H1 (cell line): Measurements from ENCODE around the gene PBX1. TPM values are rescaled to one million over a fixed set of nuclear protein-coding genes. Genes with fewer than 3 reads are reported as not detected.

Experiments used
- CTCF ChIA-PET: fragments of 300-600 bp; sonication (Branson Sonifier 250); formaldehyde crosslinking; loops from one replicate; lab custom pipeline; 2021; ENCODE audit not compliant: partially characterized antibody; lab: Charles Lee
- POLR2A ChIA-PET: fragments of 300-600 bp; sonication (Branson Sonifier 250); formaldehyde crosslinking; loops from one replicate; lab custom pipeline; 2021; ENCODE audit warnings: inconsistent platforms; ENCODE audit not compliant: partially characterized antibody; lab: Charles Lee
- DNase-seq, 2 experiments: peaks; one replicate each; pipeline versions ENCODE4 v3.0.0 to v3.0.0-alpha.2; 2010 to 2022; ENCODE audit warnings: low spot score in 2 of 2, low read depth in 1 of 2, mixed read lengths in 1 of 2
- FAIRE-seq: peaks from 2 replicates; lab custom pipeline; 2011; peaks lifted over from hg19 to GRCh38; lab: Jason Lieb, UNC
- H2AFZ ChIP-seq: 2 replicates; pipeline ENCODE4 v1.8.1; 2012; ENCODE audit warnings: low read length, inconsistent platforms
- H2AK5ac ChIP-seq: 2 replicates; pipeline ENCODE4 v1.6.1; 2013; ENCODE audit warnings: low read depth, low read length
- H2BK120ac ChIP-seq: replicated peaks from 2 replicates; pipeline ENCODE3; 2013; ENCODE audit warnings: low read depth, low read length, inconsistent platforms
- H2BK12ac ChIP-seq: 2 replicates; pipeline ENCODE4 v1.6.1; 2013; ENCODE audit warnings: low read depth, low read length
- H2BK15ac ChIP-seq: 2 replicates; pipeline ENCODE4 v1.6.1; 2013; ENCODE audit warnings: low read length
- H2BK20ac ChIP-seq: 2 replicates; pipeline ENCODE4 v1.6.1; 2013; ENCODE audit warnings: low read length
- H2BK5ac ChIP-seq: 2 replicates; pipeline ENCODE4 v1.6.1; 2013; ENCODE audit warnings: low read depth, low read length
- H3K14ac ChIP-seq: 2 replicates; pipeline ENCODE4 v1.6.1; 2013; ENCODE audit warnings: inconsistent platforms; ENCODE audit not compliant: insufficient read length
- H3K18ac ChIP-seq: 2 replicates; pipeline ENCODE4 v1.6.1; 2013; ENCODE audit warnings: low read length; ENCODE audit errors: extremely low read depth
- H3K23ac ChIP-seq: 2 replicates; pipeline ENCODE4 v1.6.1; 2013; ENCODE audit warnings: inconsistent platforms; ENCODE audit not compliant: insufficient read length
- H3K23me2 ChIP-seq: 2 replicates; pipeline ENCODE4 v1.6.1; 2013; ENCODE audit warnings: low read depth, low read length
- H3K27ac ChIP-seq: 2 replicates; pipeline ENCODE4 v1.6.1; 2011; ENCODE audit warnings: low read depth, low read length, inconsistent platforms
- H3K27me3 ChIP-seq, 4 experiments: replicated peaks in 1 of 4; 1 replicate in 1 of 4; 2 replicates in 3 of 4; pipeline versions ENCODE4 v1.6.1 to v1.8.1; 2011 to 2013; ENCODE audit warnings: low read length in 3 of 4, mild to moderate bottlenecking in 3 of 4, inconsistent platforms in 2 of 4, mixed read lengths in 2 of 4, moderate library complexity in 1 of 4; ENCODE audit not compliant: control insufficient read depth in 3 of 4, insufficient read depth in 3 of 4; ENCODE audit errors: extremely low read depth in 1 of 4
- H3K36me3 ChIP-seq, 4 experiments: 2 replicates each; pipeline versions ENCODE4 v1.6.1 to v1.8.1; 2011 to 2013; ENCODE audit warnings: mild to moderate bottlenecking in 4 of 4, low read length in 3 of 4, moderate library complexity in 2 of 4, control low read depth in 1 of 4, inconsistent platforms in 1 of 4; ENCODE audit not compliant: insufficient read depth in 4 of 4, control insufficient read depth in 2 of 4
- H3K4ac ChIP-seq: replicated peaks from 2 replicates; pipeline ENCODE3; 2013; ENCODE audit warnings: low read length, low read depth, mixed read lengths, inconsistent platforms; ENCODE audit not compliant: insufficient read length
- H3K4me1 ChIP-seq, 4 experiments: replicated peaks in 1 of 4; 1 replicate in 1 of 4; 2 replicates in 3 of 4; pipeline versions ENCODE4 v1.6.1 to v1.8.1; 2011 to 2013; ENCODE audit warnings: low read length in 3 of 4, inconsistent platforms in 2 of 4, mixed read lengths in 1 of 4; ENCODE audit not compliant: insufficient read depth in 4 of 4, control insufficient read depth in 3 of 4
- H3K4me2 ChIP-seq, 2 experiments: 2 replicates each; pipeline versions ENCODE4 v1.6.1 to v1.8.1; 2011 to 2013; ENCODE audit warnings: low read depth in 2 of 2, low read length in 2 of 2, control low read depth in 1 of 2, inconsistent platforms in 1 of 2, mild to moderate bottlenecking in 1 of 2; ENCODE audit not compliant: insufficient read depth in 1 of 2
- H3K4me3 ChIP-seq, 4 experiments: fragments of 200-600, 300-600 bp in 1 of 4; sonication (generic), shearing (Covaris generic), sonication (Bioruptor Twin) in 1 of 4; 2 replicates each; pipeline versions ENCODE4 v1.5.1 to v1.8.1; 2011 to 2016; ENCODE audit warnings: low read length in 4 of 4, low read depth in 3 of 4, control low read depth in 2 of 4, inconsistent platforms in 2 of 4, mild to moderate bottlenecking in 2 of 4, mixed read lengths in 1 of 4, moderate library complexity in 1 of 4; ENCODE audit not compliant: insufficient read depth in 2 of 4; ENCODE audit errors: extremely low read depth in 1 of 4
- H3K56ac ChIP-seq: replicated peaks from 2 replicates; pipeline ENCODE3; 2013; ENCODE audit warnings: low read depth, mild to moderate bottlenecking, mixed read lengths, low read length, inconsistent platforms; ENCODE audit not compliant: insufficient read length
- H3K79me1 ChIP-seq: 2 replicates; pipeline ENCODE4 v1.6.1; 2013; ENCODE audit warnings: low read depth, low read length, control low read depth
- H3K79me2 ChIP-seq, 2 experiments: 2 replicates each; pipeline versions ENCODE4 v1.6.1 to v1.8.1; 2012 to 2013; ENCODE audit warnings: low read length in 2 of 2, mild to moderate bottlenecking in 2 of 2, inconsistent platforms in 1 of 2; ENCODE audit not compliant: insufficient read depth in 2 of 2, control insufficient read depth in 1 of 2
- H3K9ac ChIP-seq, 4 experiments: replicated peaks in 1 of 4; 1 replicate in 1 of 4; 2 replicates in 3 of 4; pipeline versions ENCODE4 v1.6.1 to v1.8.1; 2011 to 2013; ENCODE audit warnings: low read depth in 3 of 4, low read length in 3 of 4, control low read depth in 2 of 4, mild to moderate bottlenecking in 2 of 4, moderate library complexity in 2 of 4, inconsistent platforms in 1 of 4; ENCODE audit errors: extremely low read depth in 1 of 4
- H3K9me3 ChIP-seq, 2 experiments: 2 replicates each; pipeline versions ENCODE4 v1.6.1 to v1.8.1; 2012 to 2013; ENCODE audit warnings: mild to moderate bottlenecking in 2 of 2, moderate library complexity in 2 of 2, control low read depth in 1 of 2, inconsistent platforms in 1 of 2, low read depth in 1 of 2, low read length in 1 of 2, mixed read lengths in 1 of 2; ENCODE audit not compliant: insufficient read depth in 2 of 2
- H4K20me1 ChIP-seq, 2 experiments: replicated peaks in 1 of 2; 2 replicates each; pipeline versions ENCODE3 to v1.8.1; 2011 to 2013; ENCODE audit warnings: inconsistent platforms in 2 of 2, low read length in 2 of 2, mild to moderate bottlenecking in 1 of 2; ENCODE audit not compliant: insufficient read depth in 2 of 2, control insufficient read depth in 1 of 2
- H4K5ac ChIP-seq: 2 replicates; pipeline ENCODE4 v1.6.1; 2013; ENCODE audit warnings: low read length, low read depth, mixed read lengths, inconsistent platforms; ENCODE audit not compliant: insufficient read length
- H4K8ac ChIP-seq: 2 replicates; pipeline ENCODE4 v1.8.0; 2013; ENCODE audit warnings: mild to moderate bottlenecking, moderate library complexity, low read length, inconsistent platforms; ENCODE audit not compliant: insufficient read depth; ENCODE audit errors: extremely low read depth
- H4K91ac ChIP-seq: replicated peaks from 2 replicates; pipeline ENCODE3; 2013; ENCODE audit warnings: low read length, mixed read lengths, inconsistent platforms; ENCODE audit not compliant: insufficient read length
- CTBP2 ChIP-seq: IDR thresholded peaks from 2 replicates; pipeline ENCODE4 v1.7.0; 2011; ENCODE audit warnings: borderline replicate concordance, mild to moderate bottlenecking, moderate library complexity, mixed read lengths, low read length; ENCODE audit not compliant: insufficient read depth, insufficient read length
- KDM4A ChIP-seq: IDR thresholded peaks from one replicate; pipeline ENCODE4 v1.7.1; 2012; ENCODE audit warnings: low read depth, mild to moderate bottlenecking, moderate library complexity, low read length, inconsistent platforms; ENCODE audit not compliant: severe bottlenecking
- TAF7 ChIP-seq: optimal IDR thresholded peaks from 2 replicates; pipeline ENCODE3; 2011; ENCODE audit warnings: low read depth, mild to moderate bottlenecking, inconsistent platforms, low read length, moderate library complexity, borderline replicate concordance
- WGBS, 2 experiments: shearing (Covaris generic) in 1 of 2; methylation state at CpG; one replicate each; pipeline versions ENCODE4 v1.1.6 to v1.1.7; 2013 to 2015; ENCODE audit warnings: low lambda C conversion rate in 2 of 2, mixed read lengths in 2 of 2, inconsistent platforms in 1 of 2, low coverage in 1 of 2, missing lambda C conversion rate in 1 of 2; ENCODE audit not compliant: insufficient replicate concordance in 2 of 2, insufficient coverage in 1 of 2, insufficient read length in 1 of 2; ENCODE audit errors: extremely low coverage in 1 of 2, missing lambda C conversion rate in 1 of 2; 5-methylcytosine and 5-hydroxymethylcytosine counted together
- polyA plus RNA-seq, 7 experiments: library from polyadenylated mRNA; depleted of rRNA in 3 of 7; stranded (reverse) in 5 of 7; unstranded in 2 of 7; fragments of >200 nt in 5 of 7; fragments of 200-250 nt in 2 of 7; gene quantifications; 1 replicate in 5 of 7; 2 replicates in 1 of 7; 4 replicates in 1 of 7; pipeline versions ENCODE4 v1.2.1 to v1.2.3, GENCODE V29; 2011 to 2013; ENCODE audit warnings: missing spikeins in 2 of 7, mixed read lengths in 2 of 7
- total RNA-seq: library from RNA; stranded (reverse); fragmentation: NEBNext Ultra II Directional; extraction: Animal tissue kit (Norgen Biotek cat#: 25700); gene quantifications from 2 replicates; pipeline ENCODE4 v1.2.1, GENCODE V29; 2021

Gene PBX1
- total and polyA plus RNA-seq, 2 of the 8 experiments (the other 6 are each of a cell fraction or from before 2014, with no cell fraction given): 87.4 to 124 TPM

DNA sequence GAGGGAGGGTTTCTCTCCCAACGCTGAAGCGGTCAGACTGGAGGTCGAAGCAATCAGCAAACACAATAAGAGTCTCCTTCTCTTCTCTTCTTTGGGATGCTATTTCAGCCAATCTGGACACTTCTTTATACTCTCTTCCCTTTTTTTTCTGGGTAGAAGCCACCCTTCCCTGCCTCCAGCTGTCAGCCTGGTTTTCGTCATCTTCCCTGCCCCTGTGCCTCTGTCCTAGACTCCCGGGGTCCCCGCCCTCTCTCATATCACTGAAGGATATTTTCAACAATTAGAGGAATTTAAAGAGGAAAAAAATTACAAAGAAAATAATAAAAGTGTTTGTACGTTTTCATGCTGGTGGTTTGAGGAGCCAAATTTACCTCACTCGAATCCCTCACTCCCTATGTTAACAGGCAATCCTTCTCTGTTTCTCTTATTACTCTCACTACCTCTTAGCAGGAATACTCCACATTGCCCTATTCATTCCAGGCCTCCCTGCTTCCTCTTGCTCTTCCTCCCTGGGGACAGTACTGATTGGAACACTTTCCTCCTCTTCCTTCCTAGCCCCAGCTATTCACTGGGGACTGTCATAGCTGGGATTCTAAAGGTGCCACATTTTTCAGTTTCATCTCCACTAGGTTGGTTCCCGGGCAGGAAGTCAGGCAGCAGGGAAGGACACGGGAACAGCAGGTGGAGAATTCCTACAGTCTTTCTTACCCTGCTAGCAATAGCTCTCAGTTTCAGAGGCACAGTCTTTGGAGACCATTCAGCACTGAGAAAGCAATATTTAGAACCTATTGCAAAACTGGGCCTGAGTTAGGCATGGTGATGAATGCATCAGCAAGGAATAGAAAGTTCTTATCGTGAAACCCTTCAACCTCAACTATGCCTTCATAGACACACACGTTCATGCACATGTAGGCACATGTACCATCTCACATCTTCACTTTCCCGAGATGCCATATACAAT is 288.0 kb downstream of the PBX1 start:
- no peak overlapping the region for H2BK15ac ChIP-seq
- no peak overlapping the region for H4K5ac ChIP-seq
- H3K4ac ChIP-seq: no peak overlapping the region
- ChIA-PET CTCF (interaction anchor here (1.0 kb wide), 1 partner anchor 18 kb away, joined by 3 read pairs; no protein-coding TSS in a partner anchor), POLR2A (no interaction called here)
- no peaks in the 10 kb centered on the region for H3K9me3 ChIP-seq
- FAIRE-seq: no peak
- no peak overlapping the region for H3K14ac ChIP-seq
- H3K4me2 ChIP-seq: no peak overlapping the region
- no peak overlapping the region for H2BK12ac ChIP-seq
- no peaks in the 10 kb centered on the region for H3K79me2 ChIP-seq
- TF ChIP-seq CTBP2 (no peak), TAF7 (no peak), KDM4A (no peak)
- no peak overlapping the region for H3K23ac ChIP-seq
- H2BK5ac ChIP-seq: no peak overlapping the region
- H3K9ac ChIP-seq: no peak overlapping the region
- no peaks in the 10 kb centered on the region for H3K79me1 ChIP-seq
- H2BK120ac ChIP-seq: no peak overlapping the region
- no peaks in the 10 kb centered on the region for H3K27me3 ChIP-seq
- no peak for DNase-seq
- no peak overlapping the region for H3K4me3 ChIP-seq
- H2AFZ ChIP-seq: no peak overlapping the region
- H2AK5ac ChIP-seq: no peak overlapping the region
- H2BK20ac ChIP-seq: no peak overlapping the region
- no peaks in the 10 kb centered on the region; the same call in 1 of the 2 replicates for H3K23me2 ChIP-seq
- H4K20me1 ChIP-seq: peaks cover 0 to 3% of the 10 kb centered on the region in 2 experiments
- H3K4me1 ChIP-seq: peaks cover 0 to under 1% (median 0%) of the 10 kb centered on the region in 4 experiments; a peak in 1 of 7 replicates
- H3K27ac ChIP-seq: no peak overlapping the region
- H4K8ac ChIP-seq: no peak overlapping the region; the same call in 1 of the 2 replicates
- H4K91ac ChIP-seq: no peak overlapping the region
- no peak overlapping the region for H3K18ac ChIP-seq
- no peak overlapping the region for H3K56ac ChIP-seq
- WGBS, 2 experiments: 89% methylated on average over 13 of the region's 13 CpGs; no CpG with 5 or more reads in 1 of the 2 experiments
- peaks cover 11 to 25% (median 21%) of the 10 kb centered on the region in 4 experiments for H3K36me3 ChIP-seq
